Measurements from ENCODE around the gene MED13L. TPM values are rescaled to one million over a fixed set of nuclear protein-coding genes. Genes with fewer than 3 reads are reported as not detected.

Gene MED13L
- total and polyA plus RNA-seq, 2 donors (not counting 1 experiment from before 2014, with no cell fraction given) = 20.3 to 207 TPM

- ChIA-PET POLR2A (no interaction called here), CTCF (no interaction called here)
- Histone ChIP-seq H3K4me1 (ENCODE audit: control insufficient read depth in 2 of 2, insufficient read depth in 2 of 2, low read length in 2 of 2) (no peaks in the 10 kb centered on the region), H3K36me3 (replicated peaks in 1 of 2; ENCODE audit: control extremely low read depth in 1 of 2, control insufficient read depth in 1 of 2, extremely low read depth in 1 of 2, insufficient read depth in 2 of 2, low read length in 1 of 2) (no peaks in the 10 kb centered on the region), H3K27me3 (replicated peaks in 1 of 4; ENCODE audit: control extremely low read depth in 1 of 4, control insufficient read depth in 3 of 4, insufficient read depth in 4 of 4, low read length in 3 of 4) (no peaks in the 10 kb centered on the region), H3K9me3 (ENCODE audit: control extremely low read depth in 1 of 3, control insufficient read depth in 2 of 3, insufficient read depth in 1 of 3, low read length in 2 of 3) (no peaks in the 10 kb centered on the region), H3K79me2 (ENCODE audit: control insufficient read depth, insufficient read depth, low read length) (no peaks in the 10 kb centered on the region), H3K9ac (ENCODE audit: low read length) (no peak overlapping the region), H4K20me1 (ENCODE audit: control insufficient read depth, insufficient read depth, low read length, poor library complexity, severe bottlenecking) (no peaks in the 10 kb centered on the region), H2AFZ (ENCODE audit: insufficient read depth, low read depth, low read length, poor library complexity, severe bottlenecking) (no peak overlapping the region), H3K27ac (ENCODE audit: low read length in 2 of 2) (no peak overlapping the region), H3K4me2 (replicated peaks; ENCODE audit: low read depth, low read length, poor library complexity, severe bottlenecking) (no peak overlapping the region), H3K4me3 (ENCODE audit: control extremely low read depth in 1 of 5, extremely low read depth in 1 of 5, insufficient read depth in 1 of 5, low read depth in 2 of 5, low read length in 4 of 5) (no peak overlapping the region)
- TF ChIP-seq CTCF (IDR thresholded peaks at IDR 0.05) (no peak), EZH2 (IDR thresholded peaks at IDR 0.05; ENCODE audit: borderline replicate concordance, insufficient read depth, low read depth, low read length, poor library complexity, severe bottlenecking) (no peak)
- no peak for DNase-seq
- no peak overlapping the region for H3K4me3 Mint-ChIP-seq
- no peak for ATAC-seq (ENCODE audit: low read depth)
- intact Hi-C loops (cut with micrococcal nuclease) = no loop called here
- no peak overlapping the region for H3K27ac Mint-ChIP-seq
- H3K27me3 Mint-ChIP-seq = no peaks in the 10 kb centered on the region
- no peaks in the 10 kb centered on the region for H3K9me3 Mint-ChIP-seq (ENCODE audit: insufficient read depth)
- WGBS (ENCODE audit: insufficient coverage) = 96% methylated on average over 7 of the region's 8 CpGs
- no peaks in the 10 kb centered on the region for H3K4me1 Mint-ChIP-seq
Measured at GRCh38 chr12:115949675-115950074, 327.8 kb downstream of the MED13L start.

- H3K27ac Mint-ChIP-seq = no peak overlapping the region
- CTCF ChIA-PET = no interaction called here
Measured at GRCh38 chr12:115947696-115948062, 329.8 kb downstream of the MED13L start.

More at GRCh38 chr12:115947696-115948062, 329.8 kb downstream of the MED13L start:
- intact Hi-C loops (cut with micrococcal nuclease) = no loop called here
- H3K27me3 Mint-ChIP-seq = no peaks in the 10 kb centered on the region
- Histone ChIP-seq H3K27ac (ENCODE audit: low read length in 2 of 2) (no peak overlapping the region), H3K9ac (ENCODE audit: low read length) (no peak overlapping the region), H3K27me3 (replicated peaks in 1 of 4; ENCODE audit: control extremely low read depth in 1 of 4, control insufficient read depth in 3 of 4, insufficient read depth in 4 of 4, low read length in 3 of 4) (no peaks in the 10 kb centered on the region), H3K4me2 (replicated peaks; ENCODE audit: low read depth, low read length, poor library complexity, severe bottlenecking) (no peak overlapping the region), H2AFZ (ENCODE audit: insufficient read depth, low read depth, low read length, poor library complexity, severe bottlenecking) (no peak overlapping the region), H3K79me2 (ENCODE audit: control insufficient read depth, insufficient read depth, low read length) (no peaks in the 10 kb centered on the region), H3K4me1 (ENCODE audit: control insufficient read depth in 2 of 2, insufficient read depth in 2 of 2, low read length in 2 of 2) (no peaks in the 10 kb centered on the region), H3K36me3 (replicated peaks in 1 of 2; ENCODE audit: control extremely low read depth in 1 of 2, control insufficient read depth in 1 of 2, extremely low read depth in 1 of 2, insufficient read depth in 2 of 2, low read length in 1 of 2) (no peaks in the 10 kb centered on the region), H3K9me3 (ENCODE audit: control extremely low read depth in 1 of 3, control insufficient read depth in 2 of 3, insufficient read depth in 1 of 3, low read length in 2 of 3) (no peaks in the 10 kb centered on the region), H4K20me1 (ENCODE audit: control insufficient read depth, insufficient read depth, low read length, poor library complexity, severe bottlenecking) (no peaks in the 10 kb centered on the region), H3K4me3 (ENCODE audit: control extremely low read depth in 1 of 5, extremely low read depth in 1 of 5, insufficient read depth in 1 of 5, low read depth in 2 of 5, low read length in 4 of 5) (no peak overlapping the region)
- ATAC-seq (ENCODE audit: low read depth) = no peak
- H3K4me3 Mint-ChIP-seq = no peak overlapping the region
- no peak for DNase-seq
- WGBS (ENCODE audit: insufficient coverage) = 89% methylated on average over 10 of the region's 12 CpGs
- TF ChIP-seq EZH2 (IDR thresholded peaks at IDR 0.05; ENCODE audit: borderline replicate concordance, insufficient read depth, low read depth, low read length, poor library complexity, severe bottlenecking) (no peak), CTCF (IDR thresholded peaks at IDR 0.05) (no peak)
- H3K9me3 Mint-ChIP-seq (ENCODE audit: insufficient read depth) = no peaks in the 10 kb centered on the region
- POLR2A ChIA-PET = no interaction called here
- H3K4me1 Mint-ChIP-seq = no peaks in the 10 kb centered on the region

Measured in B cell (primary cell).